Pancreas (tissue), 10 donors: ENCODE measurements around the gene ARHGEF1. TPM values are rescaled to one million over a fixed set of nuclear protein-coding genes. Genes with fewer than 3 reads are reported as not detected.

Source experiments
- ATAC-seq, 4 donors: fragments of 200-7000 bp; cut with Tn5 transposase; one replicate each; pipeline versions ENCODE4 v1.8.0 to v1.9.1; 2020; ENCODE audit warnings: mild to moderate bottlenecking in 4 of 4, moderate library complexity in 4 of 4
- DNase-seq, 6 donors: peaks; one replicate each; pipeline ENCODE4 v3.0.0-alpha.2; 2020
- FAIRE-seq: peaks from 2 replicates; lab custom pipeline; 2012; peaks lifted over from hg19 to GRCh38; lab: Jason Lieb, UNC
- H3K27ac ChIP-seq, 4 donors: fragments of 200-600 bp; sonication (generic); 1 replicate in 3 of 4; 2 replicates in 1 of 4; pipeline versions ENCODE4 v1.5.0 to v1.8.0; 2020
- H3K27me3 ChIP-seq, 4 donors: fragments of 200-600 bp; one replicate each; pipeline ENCODE4 v1.8.0; 2021
- H3K36me3 ChIP-seq, 3 donors: fragments of 200-600 bp; sonication (generic) in 1 of 3; one replicate each; pipeline versions ENCODE4 v1.5.0 to v1.8.0; 2020 to 2021
- H3K4me1 ChIP-seq, 3 donors: fragments of 200-600 bp; one replicate each; pipeline ENCODE4 v1.8.0; 2021
- H3K4me3 ChIP-seq, 4 donors: fragments of 200-600 bp; sonication (generic) in 2 of 4; one replicate each; pipeline versions ENCODE4 v1.5.0 to v1.8.0; 2020 to 2021
- H3K9me3 ChIP-seq, 4 donors: fragments of 200-600 bp; one replicate each; pipeline ENCODE4 v1.8.0; 2021
- WGBS, 2 donors: extraction: QIAGEN DNeasy Blood & Tissue Kit; methylation state at CpG; one replicate each; pipeline ENCODE4 v1.1.7; 2013; 5-methylcytosine and 5-hydroxymethylcytosine counted together
- intact Hi-C, 3 donors: fragments of 100-400 bp; cut with DNase I; formaldehyde crosslinking; loops; one replicate each; pipeline versions ENCODE4 v1.11.1 to v1.14.2; 2022
- polyA plus RNA-seq, 2 donors: library from polyadenylated mRNA; stranded (reverse); fragments of 200-250 nt; gene quantifications; one replicate each; pipeline ENCODE4 v1.2.3, GENCODE V29; 2013
- total RNA-seq, 6 donors: library from RNA; stranded (reverse); fragmentation: NEBNext Ultra II Directional in 4 of 6; extraction: Animal tissue kit (Norgen Biotek cat#: 25700) in 4 of 6; gene quantifications; one replicate each; pipeline versions ENCODE4 v1.2.1 to v1.2.4, GENCODE V29; 2021 to 2023
- TF ChIP-seq, protein P1 (sequence below), 4 donors: fragments of 200-600 bp; sonication (generic) in 3 of 4; IDR thresholded peaks; one replicate each; pipeline versions ENCODE4 v1.5.0 to v1.8.0; 2021; ENCODE audit warnings: antibody characterized with exemption in 4 of 4
- donor health status: healthy with polysubstance abuse.
- donor health status: DM: no; HTN: no; CAD: no; lungs with moderate emphysema.
- donor health status: DM: no; HTN: no; CAD: no.
- donor health status: control.
- donor health status: control.
- donor health status: Bipolar disorder and iron deficiency.
- donor health status: DM: yes; HTN: yes; CAD: no.
- donor health status: DM: no; HTN: no; CAD: no.
- donor health status: DM: no; HTN: no; CAD: no.
- donor health status: DM: yes; HTN: yes; CAD: no.

The ARHGEF1 gene
- total and polyA plus RNA-seq, 8 donors = 26.3 to 179 (median 39.3) TPM

DNA sequence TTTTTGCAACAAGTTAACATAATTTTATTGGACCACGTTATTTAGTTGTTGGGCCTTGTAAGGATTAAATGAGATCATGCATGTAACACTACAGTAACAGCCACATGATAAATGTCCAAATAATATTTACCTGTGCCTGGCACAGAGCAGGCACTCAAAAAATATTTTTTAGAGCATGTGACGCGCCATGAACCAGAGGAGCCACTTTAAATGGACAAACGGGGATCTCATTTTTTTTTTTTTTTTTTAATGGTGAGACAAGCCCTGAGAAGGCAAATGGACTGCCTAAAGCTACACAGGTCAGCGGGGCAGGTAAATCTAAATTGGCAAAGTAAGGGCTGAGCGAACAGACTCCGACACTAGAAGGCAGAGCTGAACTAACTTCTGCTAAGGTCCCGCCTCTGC lies 23.8 kb upstream of the ARHGEF1 start:
- 1% methylated on average over 8 of the region's 8 CpGs for WGBS, 2 donors
- Histone ChIP-seq H3K4me3 (peak overlapping the region in 2 of 4 donors; percentile 92 to 96), H3K36me3 (peaks cover 0 to 18% (median 7%) of the 10 kb centered on the region in 3 donors), H3K9me3 (no peaks in the 10 kb centered on the region), H3K27me3 (no peaks in the 10 kb centered on the region), H3K27ac (peak overlapping the region; percentile 26 to 98 (median 92)), H3K4me1 (peaks cover 20 to 33% (median 22%) of the 10 kb centered on the region in 3 donors)
- FAIRE-seq = no peak
- intact Hi-C loops = no loop called here
- ATAC-seq = peak; percentile 4 to 13 (median 8)
- no peak for DNase-seq
- TF ChIP-seq, protein P1, sequence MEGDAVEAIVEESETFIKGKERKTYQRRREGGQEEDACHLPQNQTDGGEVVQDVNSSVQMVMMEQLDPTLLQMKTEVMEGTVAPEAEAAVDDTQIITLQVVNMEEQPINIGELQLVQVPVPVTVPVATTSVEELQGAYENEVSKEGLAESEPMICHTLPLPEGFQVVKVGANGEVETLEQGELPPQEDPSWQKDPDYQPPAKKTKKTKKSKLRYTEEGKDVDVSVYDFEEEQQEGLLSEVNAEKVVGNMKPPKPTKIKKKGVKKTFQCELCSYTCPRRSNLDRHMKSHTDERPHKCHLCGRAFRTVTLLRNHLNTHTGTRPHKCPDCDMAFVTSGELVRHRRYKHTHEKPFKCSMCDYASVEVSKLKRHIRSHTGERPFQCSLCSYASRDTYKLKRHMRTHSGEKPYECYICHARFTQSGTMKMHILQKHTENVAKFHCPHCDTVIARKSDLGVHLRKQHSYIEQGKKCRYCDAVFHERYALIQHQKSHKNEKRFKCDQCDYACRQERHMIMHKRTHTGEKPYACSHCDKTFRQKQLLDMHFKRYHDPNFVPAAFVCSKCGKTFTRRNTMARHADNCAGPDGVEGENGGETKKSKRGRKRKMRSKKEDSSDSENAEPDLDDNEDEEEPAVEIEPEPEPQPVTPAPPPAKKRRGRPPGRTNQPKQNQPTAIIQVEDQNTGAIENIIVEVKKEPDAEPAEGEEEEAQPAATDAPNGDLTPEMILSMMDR (IDR thresholded peaks at IDR 0.05) = no peak

DNA sequence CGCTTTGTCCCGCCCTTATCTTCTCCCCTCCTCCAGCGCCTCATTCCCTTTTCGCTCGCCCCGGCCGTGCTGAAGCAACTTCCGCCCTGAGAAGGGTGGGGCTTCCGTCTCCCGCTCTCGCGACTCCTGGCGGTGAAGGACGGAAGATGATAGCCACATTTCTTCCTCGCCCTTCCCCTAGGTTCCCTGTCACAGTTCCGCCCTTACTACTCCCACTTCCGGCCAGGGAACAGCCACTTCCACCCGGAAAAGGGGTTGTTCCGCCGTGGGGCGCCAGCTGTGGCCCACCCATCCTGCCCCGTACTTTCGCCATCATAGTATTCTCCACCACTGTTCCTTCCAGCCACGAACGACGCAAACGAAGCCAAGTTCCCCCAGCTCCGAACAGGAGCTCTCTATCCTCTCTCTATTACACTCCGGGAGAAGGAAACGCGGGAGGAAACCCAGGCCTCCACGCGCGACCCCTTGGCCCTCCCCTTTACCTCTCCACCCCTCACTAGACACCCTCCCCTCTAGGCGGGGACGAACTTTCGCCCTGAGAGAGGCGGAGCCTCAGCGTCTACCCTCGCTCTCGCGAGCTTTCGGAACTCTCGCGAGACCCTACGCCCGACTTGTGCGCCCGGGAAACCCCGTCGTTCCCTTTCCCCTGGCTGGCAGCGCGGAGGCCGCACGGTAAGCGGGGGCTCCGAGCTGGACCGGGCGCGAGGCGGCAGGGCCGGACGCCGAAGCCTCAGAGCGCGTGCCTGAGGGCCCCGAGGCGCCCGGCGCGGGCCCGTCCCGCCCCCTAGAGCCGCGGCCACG lies 23.2 kb upstream of the ARHGEF1 start, which contains the start of gene RPS19:
RPS19 (plus strand) TSS at position 638 of the 801 bp plus-strand sequence. CDS start 520 bp downstream, outside the sequence.
- intact Hi-C loops = no loop called here
- Histone ChIP-seq H3K4me3 (peak within 1 kb of the TSS; percentile 73 to 96 (median 90)), H3K27me3 (no peaks in the 10 kb centered on the region), H3K9me3 (no peaks in the 10 kb centered on the region), H3K36me3 (peaks cover 0 to 24% (median 13%) of the 10 kb centered on the region in 3 donors), H3K4me1 (peaks cover 20 to 33% (median 22%) of the 10 kb centered on the region in 3 donors), H3K27ac (peak within 1 kb of the TSS; percentile 90 to 98 (median 94))
- WGBS, 2 donors = 0% methylated on average over 73 to 76 of the region's 76 CpGs
- DNase-seq (peak; percentile 97 to 100 (median 99)), FAIRE-seq (peak; percentile 89), ATAC-seq (peak; percentile 90 to 95 (median 90))
- TF ChIP-seq, protein P1 (IDR thresholded peaks at IDR 0.05) = peak; percentile 48 to 67 (median 54)

DNA sequence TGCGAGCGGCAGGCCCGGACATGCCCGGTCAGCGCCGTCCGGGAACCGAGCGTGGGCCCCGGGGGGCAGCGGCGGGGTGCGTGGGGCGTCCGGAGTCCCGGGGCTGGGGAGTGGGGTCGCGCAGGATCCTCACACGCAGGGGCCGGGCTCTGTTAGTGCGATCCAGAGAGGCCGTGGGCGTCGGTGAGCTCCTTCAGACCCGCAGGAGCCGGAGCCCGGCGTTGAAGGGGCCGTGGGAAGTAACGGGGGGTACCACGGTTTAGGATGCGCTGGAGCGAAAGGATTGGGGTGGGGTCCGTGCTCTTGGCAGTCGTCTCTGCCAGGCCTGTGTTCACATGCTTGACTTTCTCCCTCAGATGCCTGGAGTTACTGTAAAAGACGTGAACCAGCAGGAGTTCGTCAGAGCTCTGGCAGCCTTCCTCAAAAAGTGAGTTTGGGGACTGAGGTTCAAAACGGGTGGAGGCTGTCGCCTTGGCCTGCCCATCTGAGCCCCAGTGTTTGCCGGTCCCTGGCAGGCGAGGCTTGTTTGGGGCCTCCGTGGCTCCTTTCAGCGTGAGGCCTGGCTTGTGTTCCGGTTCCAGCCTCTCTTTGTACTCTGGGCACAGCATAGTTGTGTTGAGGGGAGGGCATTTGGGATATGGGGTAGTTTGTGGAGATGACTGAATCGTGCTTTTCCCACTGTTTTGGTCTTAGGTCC lies 22.4 kb upstream of the ARHGEF1 start:
- WGBS, 2 donors = 1% methylated on average over 42 to 45 of the region's 45 CpGs
- Histone ChIP-seq H3K27me3 (no peaks in the 10 kb centered on the region), H3K36me3 (peaks cover 2 to 30% (median 16%) of the 10 kb centered on the region in 3 donors), H3K27ac (peak overlapping the region; percentile 90 to 98 (median 94)), H3K9me3 (no peaks in the 10 kb centered on the region), H3K4me3 (peak overlapping the region; percentile 73 to 96 (median 90)), H3K4me1 (peaks cover 20 to 33% (median 22%) of the 10 kb centered on the region in 3 donors)
- DNase-seq (no peak), FAIRE-seq (no peak), ATAC-seq (no peak)
- TF ChIP-seq, protein P1 (IDR thresholded peaks at IDR 0.05) = no peak
- intact Hi-C loops = no loop called here

DNA sequence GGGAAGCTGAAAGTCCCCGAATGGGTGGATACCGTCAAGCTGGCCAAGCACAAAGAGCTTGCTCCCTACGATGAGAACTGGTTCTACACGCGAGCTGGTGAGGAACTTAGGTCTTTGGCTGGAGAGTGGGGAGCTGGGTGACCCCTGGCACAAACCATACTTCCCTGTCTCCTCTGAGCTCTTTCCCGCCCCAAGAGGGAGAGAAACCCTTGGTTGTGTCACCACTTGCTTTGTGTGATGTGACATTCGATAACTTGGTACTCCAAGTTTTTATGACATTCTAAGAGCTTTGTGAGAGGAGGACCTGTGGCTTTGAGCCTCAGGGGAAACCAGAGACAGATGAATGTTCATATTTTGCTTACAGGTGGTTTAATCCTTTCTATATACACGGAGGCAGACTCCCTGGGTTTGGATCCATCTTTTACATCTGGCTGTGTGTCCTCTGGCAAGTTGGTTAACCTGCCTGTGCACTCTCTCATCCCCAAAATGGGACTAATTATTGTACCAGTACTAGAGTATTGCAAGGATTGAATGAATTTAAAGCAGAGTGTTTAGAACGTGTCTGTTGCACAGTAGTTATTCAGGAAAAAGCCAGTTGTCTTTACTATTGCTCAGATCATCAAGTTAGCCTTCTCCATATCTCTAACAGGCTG lies 21.7 kb upstream of the ARHGEF1 start:
- Histone ChIP-seq H3K27me3 (no peaks in the 10 kb centered on the region), H3K9me3 (no peaks in the 10 kb centered on the region), H3K36me3 (peaks cover 2 to 30% (median 16%) of the 10 kb centered on the region in 3 donors), H3K27ac (peak overlapping the region in 2 of 4 donors; percentile 90 to 95), H3K4me3 (peak overlapping the region; percentile 73 to 96 (median 90)), H3K4me1 (peaks cover 20 to 33% (median 25%) of the 10 kb centered on the region in 3 donors)
- intact Hi-C loops = no loop called here
- ATAC-seq (no peak), FAIRE-seq (no peak), DNase-seq (no peak)
- TF ChIP-seq, protein P1 (IDR thresholded peaks at IDR 0.05) = no peak
- 24 to 27% methylated on average over 9 of the region's 9 CpGs for WGBS, 2 donors
